Progenitor cell of endocrine pancreas (in vitro differentiated cells): ENCODE results near the gene ATP10B. TPM values are rescaled to one million over a fixed set of nuclear protein-coding genes. Genes with fewer than 3 reads are reported as not detected.

Experiments
- DNase-seq: peaks from one replicate; pipeline ENCODE4 v3.0.0; 2021; ENCODE audit warnings: low spot score; ENCODE audit not compliant: unreplicated experiment
- H3K27ac Mint-ChIP-seq: 2 replicates; pipeline ENCODE4 v1.8.0; 2021; ENCODE audit warnings: mild to moderate bottlenecking, moderate library complexity, mixed read lengths
- H3K27me3 Mint-ChIP-seq: 2 replicates; pipeline ENCODE4 v1.8.0; 2021; ENCODE audit warnings: mixed read lengths
- H3K36me3 Mint-ChIP-seq: 2 replicates; pipeline ENCODE4 v1.8.0; 2022; ENCODE audit warnings: mixed read lengths; ENCODE audit not compliant: insufficient read depth
- H3K4me1 Mint-ChIP-seq: 2 replicates; pipeline ENCODE4 v1.8.0; 2021; ENCODE audit warnings: low read depth, mixed read lengths
- H3K4me3 Mint-ChIP-seq: 2 replicates; pipeline ENCODE4 v1.8.0; 2021; ENCODE audit warnings: low read depth, mild to moderate bottlenecking, moderate library complexity, mixed read lengths
- H3K9me3 Mint-ChIP-seq: 2 replicates; pipeline ENCODE4 v1.8.0; 2021; ENCODE audit warnings: low read depth, mixed read lengths
- CTCF ChIP-seq: fragments of 200-600 bp; sonication (generic); IDR thresholded peaks from one replicate; pipeline ENCODE4 v1.5.0; 2021; ENCODE audit warnings: antibody characterized with exemption, mild to moderate bottlenecking; ENCODE audit not compliant: unreplicated experiment
- total RNA-seq: library from RNA; stranded (reverse); gene quantifications from 2 replicates; pipeline ENCODE4 v1.2.1, GENCODE V29; 2021

ATP10B gene
- total RNA-seq, 1 donor from 2014 or later, result 1.7 TPM

- Mint-ChIP-seq H3K4me3 (no peak overlapping the region), H3K27ac (no peak overlapping the region), H3K9me3 (no peaks in the 10 kb centered on the region), H3K4me1 (peaks cover 3% of the 10 kb centered on the region), H3K27me3 (peaks cover 3% of the 10 kb centered on the region), H3K36me3 (no peaks in the 10 kb centered on the region)
- no peak for DNase-seq
- no peak for TF ChIP-seq CTCF
Measured at GRCh38 chr5:160616712-160617497, 235.1 kb downstream of the ATP10B start.

- no peak for TF ChIP-seq CTCF
- Mint-ChIP-seq H3K36me3 (no peaks in the 10 kb centered on the region), H3K4me3 (no peak overlapping the region), H3K27me3 (peaks cover 3% of the 10 kb centered on the region), H3K9me3 (no peaks in the 10 kb centered on the region), H3K27ac (no peak overlapping the region), H3K4me1 (no peaks in the 10 kb centered on the region)
- no peak for DNase-seq
Measured at GRCh38 chr5:160614136-160614535, 237.9 kb downstream of the ATP10B start.

- TF ChIP-seq CTCF, result no peak
- Mint-ChIP-seq H3K27ac (no peak overlapping the region), H3K4me1 (no peaks in the 10 kb centered on the region), H3K9me3 (no peaks in the 10 kb centered on the region), H3K4me3 (no peak overlapping the region), H3K27me3 (no peaks in the 10 kb centered on the region), H3K36me3 (no peaks in the 10 kb centered on the region)
- DNase-seq, result no peak
Measured at GRCh38 chr5:160605266-160605665, 246.7 kb downstream of the ATP10B start.

DNA sequence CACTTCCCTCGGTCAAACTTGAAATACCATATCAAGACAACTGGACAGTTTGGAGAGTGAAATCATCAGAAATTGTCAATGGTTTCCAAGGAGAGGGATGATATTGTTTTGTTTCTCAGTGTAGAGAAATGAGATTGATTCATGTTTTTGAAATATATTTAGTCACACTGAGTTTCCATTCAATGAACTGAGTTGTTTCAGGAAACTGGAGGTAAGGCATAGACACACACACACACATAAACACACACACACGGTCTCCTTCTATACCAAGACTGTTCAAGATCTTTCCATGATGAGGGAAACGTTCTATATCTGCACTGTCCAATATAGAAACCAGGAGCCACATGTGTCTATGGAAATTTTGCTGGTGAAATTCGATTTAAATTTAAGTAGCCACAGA, 247.5 kb downstream of the ATP10B start:
- no peaks in the 10 kb centered on the region for H3K9me3 Mint-ChIP-seq
- no peaks in the 10 kb centered on the region for H3K4me1 Mint-ChIP-seq
- DNase-seq, result no peak
- no peak overlapping the region for H3K27ac Mint-ChIP-seq
- H3K27me3 Mint-ChIP-seq, result no peaks in the 10 kb centered on the region
- H3K4me3 Mint-ChIP-seq, result no peak overlapping the region
- TF ChIP-seq CTCF, result no peak
- no peaks in the 10 kb centered on the region for H3K36me3 Mint-ChIP-seq

- Mint-ChIP-seq H3K9me3 (no peaks in the 10 kb centered on the region), H3K27ac (no peak overlapping the region), H3K4me3 (no peak overlapping the region), H3K36me3 (no peaks in the 10 kb centered on the region), H3K27me3 (no peaks in the 10 kb centered on the region), H3K4me1 (no peaks in the 10 kb centered on the region)
- DNase-seq, result no peak
- TF ChIP-seq CTCF, result no peak
Measured at GRCh38 chr5:160602744-160603143, 249.3 kb downstream of the ATP10B start.
